NB4 (cell line): ENCODE measurements around the gene FMR1NB.

Experiments used
- CTCF ChIP-seq: IDR thresholded peaks from one replicate; pipeline ENCODE4 v1.5.1; 2012; ENCODE audit warnings: low read depth, low read length
- POLR2A ChIP-seq: IDR thresholded peaks from 2 replicates; pipeline ENCODE4 v1.6.1; 2011; ENCODE audit warnings: mild to moderate bottlenecking; ENCODE audit not compliant: insufficient read length; ENCODE audit errors: extremely low read depth
- TF ChIP-seq, protein P1 (sequence below): IDR thresholded peaks from 2 replicates; pipeline ENCODE4 v1.6.1; 2011; ENCODE audit warnings: low read depth, low read length

- TF ChIP-seq CTCF, result no peak
- TF ChIP-seq POLR2A, result no peak
- TF ChIP-seq, protein P1, sequence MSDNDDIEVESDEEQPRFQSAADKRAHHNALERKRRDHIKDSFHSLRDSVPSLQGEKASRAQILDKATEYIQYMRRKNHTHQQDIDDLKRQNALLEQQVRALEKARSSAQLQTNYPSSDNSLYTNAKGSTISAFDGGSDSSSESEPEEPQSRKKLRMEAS, result no peak
Observed at GRCh38 chrX:147962476-147962875, 18.7 kb upstream of the FMR1NB start.
